CD4-positive, alpha-beta T cell treated with Interleukin-2 at 100 ng/mL for 4 hours (primary cell): Measurements from ENCODE around the gene SMYD1.

Source experiments
- DNase-seq: peaks from one replicate; pipeline ENCODE4 v3.0.0-alpha.2; 2020; ENCODE audit warnings: low spot score

Gene SMYD1

GRCh38 chr2:88144914-88145497, 77.4 kb downstream of the SMYD1 start:
- no peak for DNase-seq

- DNase-seq: no peak
Measured at GRCh38 chr2:88146590-88146989, 79.0 kb downstream of the SMYD1 start.

- no peak for DNase-seq
Measured at GRCh38 chr2:88147145-88147544, 79.5 kb downstream of the SMYD1 start.

- no peak for DNase-seq
Measured at GRCh38 chr2:88148929-88149438, 81.4 kb downstream of the SMYD1 start.

- no peak for DNase-seq
Measured at GRCh38 chr2:88159481-88159880, 91.9 kb downstream of the SMYD1 start.

- DNase-seq: peak; percentile 67
Measured at GRCh38 chr2:88159955-88160415, 92.4 kb downstream of the SMYD1 start.

GRCh38 chr2:88160517-88160916, 92.9 kb downstream of the SMYD1 start:
- no peak for DNase-seq

- DNase-seq: no peak
Measured at GRCh38 chr2:88161446-88162244, 94.0 kb downstream of the SMYD1 start.
